Neuron (in vitro differentiated cells): ENCODE measurements around the gene PRKRA.
"Not testable (repeated sequence)": the region's sequence is repeated elsewhere in the genome, so short reads cannot be mapped to it uniquely, and the experiment has no call there.

Experiments used
- H2AFZ ChIP-seq: one replicate; pipeline ENCODE4 v1.6.1; 2013; ENCODE audit warnings: low read depth, mild to moderate bottlenecking, inconsistent platforms, low read length, moderate library complexity
- H3K27me3 ChIP-seq: one replicate; pipeline ENCODE4 v1.6.1; 2013; ENCODE audit warnings: low read length; ENCODE audit not compliant: insufficient read depth
- H3K36me3 ChIP-seq: one replicate; pipeline ENCODE4 v1.6.1; 2013; ENCODE audit warnings: low read length; ENCODE audit not compliant: insufficient read depth
- H3K4me1 ChIP-seq: one replicate; pipeline ENCODE4 v1.6.1; 2013; ENCODE audit warnings: low read length; ENCODE audit not compliant: insufficient read depth
- H3K4me3 ChIP-seq: 2 replicates; pipeline ENCODE4 v1.5.1; 2013; ENCODE audit warnings: mild to moderate bottlenecking, low read length, moderate library complexity
- H3K9me3 ChIP-seq: one replicate; pipeline ENCODE4 v1.6.1; 2013; ENCODE audit warnings: low read length

Gene PRKRA

DNA sequence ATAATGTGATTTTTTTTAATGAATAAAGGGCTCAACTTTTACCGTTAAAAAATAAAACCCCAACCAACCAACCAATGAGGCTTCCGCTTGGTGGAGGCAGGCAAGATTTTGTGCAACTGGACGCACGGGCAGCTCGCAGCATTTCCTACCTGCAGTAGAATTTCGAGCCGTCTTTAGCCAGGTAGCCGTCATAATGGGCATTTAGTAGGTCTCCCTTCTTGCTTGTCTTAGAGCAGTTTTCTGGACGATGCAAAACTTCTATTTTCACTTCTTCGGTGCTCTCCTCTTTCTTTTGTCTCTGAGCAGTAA, 27.1 kb upstream of the PRKRA start:
- Histone ChIP-seq H3K4me3 (peak overlapping the region; percentile 74), H3K4me1 (peaks cover 18% of the 10 kb centered on the region), H2AFZ (peak overlapping the region; percentile 59), H3K27me3 (no peaks in the 10 kb centered on the region), H3K9me3 (no peaks in the 10 kb centered on the region), H3K36me3 (no peaks in the 10 kb centered on the region)

- Histone ChIP-seq H2AFZ (peak overlapping the region; percentile 59), H3K27me3 (no peaks in the 10 kb centered on the region), H3K36me3 (no peaks in the 10 kb centered on the region), H3K9me3 (no peaks in the 10 kb centered on the region), H3K4me1 (peaks cover 17% of the 10 kb centered on the region), H3K4me3 (peak overlapping the region; percentile 74)
Observed at GRCh38 chr2:178477443-178478129, 26.6 kb upstream of the PRKRA start.

DNA sequence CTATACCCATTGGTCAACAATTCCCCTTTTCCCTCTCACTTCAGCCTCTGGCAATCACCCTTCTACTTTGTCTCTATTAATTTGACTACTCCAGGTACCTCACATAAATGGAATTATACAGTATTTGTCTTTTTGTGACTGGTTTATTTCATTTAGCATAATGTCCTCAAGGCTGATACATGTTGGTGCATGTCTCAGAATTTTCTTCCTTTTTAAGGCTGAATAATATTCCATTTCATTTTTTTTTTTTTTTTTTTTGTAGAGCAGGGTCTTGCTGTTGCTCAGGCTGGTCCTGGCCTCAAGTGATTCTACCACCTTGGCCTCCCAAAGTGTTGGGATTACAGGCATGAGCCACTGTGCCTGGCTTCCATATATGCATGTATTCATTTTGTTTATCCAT, 25.5 kb upstream of the PRKRA start:
- H3K27me3 ChIP-seq = no peaks in the 10 kb centered on the region
- peak overlapping the region; percentile 43 for H3K4me3 ChIP-seq
- H3K36me3 ChIP-seq = no peaks in the 10 kb centered on the region
- peaks cover 7% of the 10 kb centered on the region for H3K4me1 ChIP-seq
- H3K9me3 ChIP-seq = no peaks in the 10 kb centered on the region
- H2AFZ ChIP-seq = no peak overlapping the region

DNA sequence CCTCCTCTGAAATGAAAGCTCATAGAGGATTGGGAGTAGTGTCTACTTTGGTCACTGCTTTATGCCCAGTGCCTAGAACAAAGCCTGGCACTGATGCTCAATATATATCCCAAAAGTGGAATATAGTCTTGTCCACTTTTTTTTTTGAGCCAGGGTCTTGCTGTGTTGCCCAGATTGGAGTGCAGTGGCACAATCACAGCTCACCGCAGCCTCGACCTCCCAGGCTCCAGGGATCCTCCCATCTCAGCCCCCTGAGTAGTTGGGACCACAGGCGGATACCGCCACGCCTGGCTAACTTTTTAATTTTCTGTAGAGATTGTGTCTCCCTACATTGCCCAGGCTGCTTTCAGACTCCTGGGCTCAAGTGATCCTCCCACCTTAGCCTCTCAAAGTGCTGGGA, 23.6 kb upstream of the PRKRA start:
- no peak overlapping the region for H3K4me3 ChIP-seq
- peaks cover 1% of the 10 kb centered on the region for H3K36me3 ChIP-seq
- no peaks in the 10 kb centered on the region for H3K27me3 ChIP-seq
- no peaks in the 10 kb centered on the region for H3K9me3 ChIP-seq
- H2AFZ ChIP-seq = no peak overlapping the region
- H3K4me1 ChIP-seq = peaks cover 5% of the 10 kb centered on the region

GRCh38 chr2:178473931-178474330, 23.0 kb upstream of the PRKRA start:
- peaks cover 7% of the 10 kb centered on the region for H3K36me3 ChIP-seq
- H3K4me3 ChIP-seq = no peak overlapping the region
- peaks cover 5% of the 10 kb centered on the region for H3K4me1 ChIP-seq
- H3K9me3 ChIP-seq = no peaks in the 10 kb centered on the region
- no peaks in the 10 kb centered on the region for H3K27me3 ChIP-seq
- no peak overlapping the region for H2AFZ ChIP-seq

GRCh38 chr2:178473373-178473772, 22.4 kb upstream of the PRKRA start:
- H3K27me3 ChIP-seq = no peaks in the 10 kb centered on the region

GRCh38 chr2:178471313-178471712, 20.3 kb upstream of the PRKRA start:
- H3K9me3 ChIP-seq, H3K4me1 ChIP-seq, H3K27me3 ChIP-seq, H2AFZ ChIP-seq, H3K4me3 ChIP-seq: not testable (repeated sequence)
- peaks cover 27% of the 10 kb centered on the region for H3K36me3 ChIP-seq

More at GRCh38 chr2:178473373-178473772, 22.4 kb upstream of the PRKRA start:
- peaks cover 12% of the 10 kb centered on the region for H3K36me3 ChIP-seq
- H3K4me3 ChIP-seq = no peak overlapping the region
- H2AFZ ChIP-seq = no peak overlapping the region
- no peaks in the 10 kb centered on the region for H3K9me3 ChIP-seq
- peaks cover 5% of the 10 kb centered on the region for H3K4me1 ChIP-seq

- Histone ChIP-seq H3K36me3 (peaks cover 41% of the 10 kb centered on the region), H3K9me3 (no peaks in the 10 kb centered on the region), H3K4me1 (no peaks in the 10 kb centered on the region), H2AFZ (no peak overlapping the region), H3K27me3 (no peaks in the 10 kb centered on the region), H3K4me3 (no peak overlapping the region)
Observed at GRCh38 chr2:178469219-178469849, 18.4 kb upstream of the PRKRA start.

GRCh38 chr2:178457390-178457886, 6.5 kb upstream of the PRKRA start:
- no peak overlapping the region for H2AFZ ChIP-seq
- H3K27me3 ChIP-seq = no peaks in the 10 kb centered on the region
- H3K36me3 ChIP-seq = no peaks in the 10 kb centered on the region
- no peaks in the 10 kb centered on the region for H3K9me3 ChIP-seq
- no peak overlapping the region for H3K4me3 ChIP-seq
- H3K4me1 ChIP-seq = no peaks in the 10 kb centered on the region

GRCh38 chr2:178455947-178456346, 5.0 kb upstream of the PRKRA start:
- Histone ChIP-seq H3K9me3 (no peaks in the 10 kb centered on the region), H3K4me1 (peaks cover 2% of the 10 kb centered on the region), H2AFZ (no peak overlapping the region), H3K36me3 (no peaks in the 10 kb centered on the region), H3K4me3 (no peak overlapping the region), H3K27me3 (no peaks in the 10 kb centered on the region)

DNA sequence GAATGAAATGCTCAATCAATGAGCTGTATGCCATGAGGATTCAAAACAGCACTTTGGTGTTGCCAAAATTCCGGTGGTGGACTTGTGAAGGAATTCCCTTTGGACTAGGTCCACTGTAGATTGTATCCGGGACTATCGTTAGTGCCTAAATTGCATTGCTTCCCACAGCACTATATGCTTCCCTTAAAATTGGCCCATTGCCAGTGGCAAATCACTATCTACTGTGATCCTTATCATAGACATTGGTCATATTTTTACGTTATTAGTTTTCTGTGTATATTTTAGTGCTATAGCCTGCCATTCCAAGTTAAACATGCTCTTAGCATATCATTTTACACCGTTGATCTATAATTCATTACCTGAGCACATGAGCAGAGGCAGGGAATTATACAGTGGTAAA, 1.9 kb upstream of the PRKRA start:
- no peak overlapping the region for H3K4me3 ChIP-seq
- no peaks in the 10 kb centered on the region for H3K27me3 ChIP-seq
- peaks cover 21% of the 10 kb centered on the region for H3K4me1 ChIP-seq
- H3K9me3 ChIP-seq = no peaks in the 10 kb centered on the region
- no peak overlapping the region for H2AFZ ChIP-seq
- peaks cover 20% of the 10 kb centered on the region for H3K36me3 ChIP-seq

DNA sequence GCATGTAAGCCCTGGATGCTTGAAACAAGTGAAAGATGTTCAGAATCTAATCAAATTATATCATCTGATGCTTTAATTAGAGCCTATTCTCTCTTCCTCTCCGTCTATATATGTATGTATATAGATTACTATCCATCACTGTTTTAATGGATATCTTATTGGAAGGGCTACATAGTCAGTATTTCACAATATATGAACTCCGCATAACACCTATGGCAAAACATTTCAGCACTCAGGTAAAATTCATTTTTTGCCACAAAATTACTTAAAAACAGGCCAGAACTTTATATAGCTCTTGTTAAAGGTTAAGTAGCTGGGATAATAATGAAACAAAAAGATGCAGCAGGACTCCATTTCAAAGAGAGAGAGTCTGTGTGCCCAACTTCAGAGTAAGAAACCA, 1.4 kb upstream of the PRKRA start:
- H3K36me3 ChIP-seq = peaks cover 24% of the 10 kb centered on the region
- no peak overlapping the region for H2AFZ ChIP-seq
- H3K4me1 ChIP-seq = peaks cover 21% of the 10 kb centered on the region
- H3K9me3 ChIP-seq = no peaks in the 10 kb centered on the region
- no peaks in the 10 kb centered on the region for H3K27me3 ChIP-seq
- H3K4me3 ChIP-seq = no peak overlapping the region

DNA sequence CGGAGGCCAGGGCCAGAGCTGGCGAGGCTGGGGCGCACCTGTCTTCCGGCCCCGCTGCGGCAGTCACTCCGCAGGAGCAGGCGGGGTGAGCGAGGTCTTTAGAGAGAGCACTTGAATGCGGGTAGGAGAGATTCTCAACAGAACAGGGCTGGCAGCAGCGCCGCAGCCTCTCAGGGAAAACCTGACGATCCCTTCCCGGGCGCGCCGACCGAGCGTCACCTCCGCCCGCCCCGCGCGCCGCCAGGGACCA, 526 bp downstream of the PRKRA start:
- Histone ChIP-seq H3K4me1 (peaks cover 21% of the 10 kb centered on the region), H3K27me3 (no peaks in the 10 kb centered on the region), H2AFZ (peak overlapping the region; percentile 41), H3K4me3 (peak overlapping the region; percentile 66), H3K36me3 (peaks cover 40% of the 10 kb centered on the region), H3K9me3 (no peaks in the 10 kb centered on the region)
